ENCODE data around the gene ST3GAL6. TPM values are rescaled to one million over a fixed set of nuclear protein-coding genes. Genes with fewer than 3 reads are reported as not detected.

The ST3GAL6 gene
- total and polyA plus RNA-seq, 2 donors (not counting 3 experiments of a cell fraction or from before 2014, with no cell fraction given), result 13.2 to 35.9 TPM

GRCh38 chr3:98718730-98719129 is 44.4 kb upstream of the ST3GAL6 start:
- Histone ChIP-seq H3K9ac (replicated peaks; ENCODE audit: extremely low read depth, insufficient read depth, low read length) (no peak overlapping the region), H3K79me2 (ENCODE audit: control insufficient read depth, insufficient read depth, low read length) (no peaks in the 10 kb centered on the region), H3K9me3 (replicated peaks; ENCODE audit: control insufficient read depth, insufficient read depth, low read length) (no peaks in the 10 kb centered on the region), H3K4me3 (replicated peaks in 1 of 3; ENCODE audit: insufficient read depth in 1 of 3, low read depth in 1 of 3, low read length in 3 of 3) (no peak overlapping the region), H4K20me1 (replicated peaks; ENCODE audit: control insufficient read depth, extremely low read depth, insufficient read depth, low read length) (no peaks in the 10 kb centered on the region), H3K9me1 (replicated peaks; ENCODE audit: control insufficient read depth, extremely low read depth, insufficient read depth, low read length) (no peaks in the 10 kb centered on the region), H3K36me3 (ENCODE audit: control insufficient read depth in 2 of 2, extremely low read depth in 1 of 2, insufficient read depth in 2 of 2, low read length in 2 of 2) (no peaks in the 10 kb centered on the region), H2AFZ (ENCODE audit: low read depth, low read length) (no peak overlapping the region), H3K27me3 (ENCODE audit: control insufficient read depth in 2 of 2, insufficient read depth in 2 of 2, low read length in 2 of 2) (no peaks in the 10 kb centered on the region), H3K27ac (ENCODE audit: insufficient read depth, low read depth, low read length) (no peak overlapping the region), H3K4me1 (ENCODE audit: control insufficient read depth, extremely low read depth, insufficient read depth, low read length) (no peaks in the 10 kb centered on the region), H3K4me2 (ENCODE audit: insufficient read depth, low read length) (no peak overlapping the region)
- POLR2A ChIA-PET, result no interaction called here
- no peak for DNase-seq (ENCODE audit: low read depth, low spot score)
- dilution Hi-C loops (cut with MboI; ENCODE audit: extremely low pct_ligation_motif_present, low sequenced_read_pairs), result no loop called here
- BruUV-seq (replicated peaks), result no TSS peak
- intact Hi-C loops (cut with micrococcal nuclease), result no loop called here
- CTCF ChIA-PET, result no interaction called here
- no peak for FAIRE-seq
- TF ChIP-seq MYC (IDR thresholded peaks at IDR 0.05; ENCODE audit: low read depth, low read length), result no peak
- TF ChIP-seq POLR2A (IDR thresholded peaks at IDR 0.05; ENCODE audit: low read depth, low read length), result no peak
- no peak for TF ChIP-seq GATA2 (IDR thresholded peaks at IDR 0.05; ENCODE audit: insufficient read depth, insufficient read length, low read depth, low read length)
- no peak for TF ChIP-seq POLR2AphosphoS5 (IDR thresholded peaks at IDR 0.05; ENCODE audit: insufficient read depth, low read depth, low read length)
- TF ChIP-seq FOS (IDR thresholded peaks at IDR 0.05; ENCODE audit: borderline replicate concordance, insufficient read depth, low read length), result no peak
- no peak for TF ChIP-seq MAX (IDR thresholded peaks at IDR 0.05; ENCODE audit: insufficient read depth, insufficient read length)
- no peak for TF ChIP-seq JUN (IDR thresholded peaks at IDR 0.05; ENCODE audit: borderline replicate concordance, insufficient read depth, insufficient read length, low read depth)
- no peak for TF ChIP-seq EZH2 (IDR thresholded peaks at IDR 0.05; ENCODE audit: borderline replicate concordance, low read depth, low read length, severe bottlenecking)
- no peak for TF ChIP-seq CTCF (IDR thresholded peaks at IDR 0.05; ENCODE audit: extremely low read depth in 1 of 2, insufficient read depth in 1 of 2, low read depth in 1 of 2, low read length in 2 of 2)

Data from endothelial cell of umbilical vein (primary cell).